ENCODE measurements around the gene HAUS2.
A peak's percentile ranks its signal among the peaks of the same experiment; 100 is the strongest.
"Not testable (repeated sequence)": the region's sequence is repeated elsewhere in the genome, so short reads cannot be mapped to it uniquely, and the experiment has no call there.

The HAUS2 gene

DNA sequence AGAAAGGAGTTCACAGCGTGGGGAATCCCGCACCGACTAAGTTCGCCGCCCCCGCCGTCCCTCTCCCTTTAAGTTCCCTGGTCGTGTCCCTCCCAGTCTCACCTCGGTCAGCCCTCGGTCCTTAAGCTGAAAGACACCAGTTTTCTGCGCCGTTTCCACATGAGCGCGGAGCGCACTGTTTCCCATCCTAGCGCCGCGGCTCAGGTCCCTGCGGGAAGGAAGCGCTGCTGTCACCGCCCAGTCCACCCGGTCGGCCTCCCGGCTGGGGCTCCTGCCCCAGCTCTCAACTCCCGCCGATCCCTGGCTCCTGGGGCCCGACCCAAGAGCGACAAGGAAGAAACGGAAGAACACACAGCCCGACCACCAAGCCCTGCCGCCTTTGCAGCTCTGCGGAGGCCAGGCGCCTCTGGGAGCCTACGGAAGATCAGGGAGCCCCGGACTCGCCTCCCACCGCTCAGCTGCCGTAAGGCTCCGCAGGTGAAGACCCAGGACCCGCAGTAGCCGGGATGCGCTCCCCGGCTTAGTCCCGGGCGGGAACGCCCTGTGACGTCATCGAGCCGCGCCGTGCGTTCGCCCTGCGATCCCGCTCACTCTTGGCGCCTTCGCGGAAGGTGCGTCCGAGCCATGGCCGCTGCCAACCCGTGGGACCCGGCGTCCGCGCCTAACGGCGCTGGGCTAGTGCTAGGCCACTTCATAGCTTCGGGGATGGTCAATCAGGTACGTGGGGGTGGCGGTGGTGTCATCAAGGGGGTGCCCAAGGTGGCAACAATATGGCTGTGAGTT lies at the start of gene HAUS2, which contains the start of gene LRRC57:
TSS of gene HAUS2 (plus strand) at position 590 of the 783 bp plus-strand sequence. CDS start at position 625, 35 bp downstream.
TSS of gene LRRC57 (minus strand) at position 545 of the 783 bp plus-strand sequence. CDS start at position 186, 359 bp downstream.
- peak; percentile 40 for DNase-seq

DNA sequence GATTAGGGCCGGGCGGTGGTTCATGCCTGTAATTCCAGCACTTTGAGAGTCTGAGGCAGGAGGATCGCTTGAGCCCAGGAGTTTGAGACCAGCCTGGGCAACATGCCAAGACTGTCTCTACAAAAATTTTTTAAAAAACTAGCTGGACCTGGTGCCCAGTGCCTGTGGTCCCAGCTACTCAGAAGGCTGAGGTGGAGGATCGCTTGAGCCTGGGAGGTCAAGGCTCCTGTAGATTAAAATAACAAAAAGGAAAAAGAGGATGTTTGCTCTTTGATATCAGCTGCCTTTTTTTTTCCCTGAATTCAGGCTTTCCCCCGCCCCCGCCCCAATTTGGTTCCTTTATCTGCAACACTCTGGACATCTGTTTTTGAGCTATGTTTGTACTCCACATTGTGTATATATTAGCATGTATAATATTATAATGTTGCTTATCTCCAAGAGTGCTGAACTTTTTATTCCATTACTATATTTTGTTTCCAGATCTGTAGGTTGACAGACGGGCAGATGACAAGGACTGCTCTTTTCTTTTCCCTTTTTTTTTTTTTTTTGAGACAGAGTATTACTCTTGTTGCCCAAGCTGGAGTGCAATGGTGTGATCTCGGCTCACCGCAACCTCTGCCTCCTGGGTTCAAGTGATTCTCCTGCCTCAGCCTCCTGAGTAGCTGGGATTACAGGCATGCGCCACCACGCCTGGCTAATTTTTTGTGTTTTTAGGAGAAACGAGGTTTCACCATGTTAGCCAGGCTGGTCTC lies 48.6 kb upstream of the HAUS2 start:
- no peak for DNase-seq

DNA sequence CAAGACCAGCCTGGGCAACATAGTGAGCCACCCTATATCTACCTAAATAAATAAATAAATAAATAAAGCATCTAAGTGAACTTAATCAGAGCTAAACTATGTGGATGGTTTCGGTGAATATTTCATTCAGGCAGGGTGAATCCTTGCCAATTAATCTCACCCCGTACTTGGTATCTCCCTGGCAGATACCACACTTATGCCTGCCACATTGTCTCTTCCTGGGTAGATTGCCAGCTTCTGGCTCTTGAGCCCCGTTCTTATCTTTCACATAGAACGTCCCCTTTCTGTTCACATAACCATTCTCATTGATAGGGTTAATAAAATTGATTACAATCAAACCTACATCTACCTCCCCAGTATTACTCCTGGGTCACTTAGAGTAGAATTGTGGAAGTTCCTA lies 46.2 kb upstream of the HAUS2 start:
- DNase-seq = no peak

DNA sequence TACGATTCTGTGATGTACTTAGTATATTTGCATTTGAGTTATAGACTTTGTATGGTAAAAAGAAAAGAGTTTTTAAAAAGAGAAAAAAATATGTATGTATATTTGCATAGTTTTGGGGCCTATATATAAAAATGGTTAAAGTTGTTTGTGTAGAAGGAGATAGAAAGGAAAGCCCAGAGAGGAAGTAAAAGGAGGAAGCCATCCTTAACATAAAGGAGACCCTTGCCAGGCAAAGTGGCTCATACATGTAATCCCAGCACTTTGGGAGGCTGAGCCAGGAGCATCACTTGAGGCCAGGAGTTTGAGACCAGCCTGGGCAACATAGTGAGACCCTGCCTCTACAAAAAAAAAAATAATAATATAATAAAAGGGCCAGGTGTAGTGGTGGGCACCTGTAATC lies 44.8 kb upstream of the HAUS2 start:
- DNase-seq = no peak

DNA sequence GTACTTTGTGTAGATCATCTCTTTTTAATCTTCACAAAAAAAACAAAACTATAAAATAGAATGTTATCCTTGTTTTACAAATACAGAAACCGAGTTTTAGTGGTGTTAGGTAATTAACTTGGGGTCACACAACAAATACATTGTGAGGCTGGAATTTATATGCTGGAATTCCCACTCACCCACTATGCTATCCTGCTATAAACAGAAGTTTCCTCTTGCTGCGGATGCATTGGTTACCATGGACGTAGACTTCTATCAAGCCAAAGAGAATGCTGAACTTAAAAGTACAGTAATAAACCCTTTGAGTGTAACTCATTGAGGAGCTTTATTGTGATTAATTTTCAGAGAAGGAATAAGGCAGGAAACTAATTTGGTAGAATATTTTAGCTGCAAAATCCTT lies 44.0 kb upstream of the HAUS2 start:
- DNase-seq = no peak

DNA sequence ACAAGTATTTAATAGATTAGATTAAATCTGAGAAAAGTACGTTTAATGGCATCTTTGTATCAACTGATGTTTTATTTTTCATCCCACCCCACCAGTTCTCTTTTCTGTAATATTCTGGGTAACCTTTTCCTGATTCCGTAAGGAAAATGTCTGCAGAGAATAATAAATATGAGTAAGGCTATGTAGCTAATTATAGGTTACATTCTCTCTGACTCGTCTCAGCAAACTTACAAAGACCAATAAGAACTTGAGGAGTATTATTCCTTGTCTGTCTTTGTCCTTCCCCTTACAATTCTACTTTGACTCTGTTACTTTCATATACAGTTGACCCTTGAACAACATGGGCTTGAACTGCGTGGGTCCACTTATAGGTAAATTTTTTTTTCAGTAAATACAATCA lies 41.1 kb upstream of the HAUS2 start:
- no peak for DNase-seq

DNA sequence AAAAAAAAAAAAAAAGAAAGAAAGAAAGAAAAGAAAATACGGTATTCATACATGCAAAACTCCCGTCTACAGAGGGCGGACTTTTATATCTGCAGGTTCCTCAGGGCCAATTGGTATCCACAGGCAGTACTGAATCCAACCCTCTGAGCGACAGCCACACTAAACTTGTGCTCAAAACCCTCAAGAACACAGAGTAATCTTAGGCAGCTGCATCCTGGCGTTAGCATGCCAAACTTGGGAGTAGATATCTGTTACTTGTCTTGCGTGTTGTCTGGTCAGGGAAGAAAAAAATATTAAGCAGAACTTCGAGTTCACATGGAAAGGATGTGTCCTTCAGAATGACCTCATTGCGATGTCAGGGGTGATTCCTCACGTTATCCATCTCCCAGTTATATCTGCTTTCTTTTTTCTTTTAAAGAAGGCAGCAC lies 40.4 kb upstream of the HAUS2 start:
- DNase-seq = no peak

DNA sequence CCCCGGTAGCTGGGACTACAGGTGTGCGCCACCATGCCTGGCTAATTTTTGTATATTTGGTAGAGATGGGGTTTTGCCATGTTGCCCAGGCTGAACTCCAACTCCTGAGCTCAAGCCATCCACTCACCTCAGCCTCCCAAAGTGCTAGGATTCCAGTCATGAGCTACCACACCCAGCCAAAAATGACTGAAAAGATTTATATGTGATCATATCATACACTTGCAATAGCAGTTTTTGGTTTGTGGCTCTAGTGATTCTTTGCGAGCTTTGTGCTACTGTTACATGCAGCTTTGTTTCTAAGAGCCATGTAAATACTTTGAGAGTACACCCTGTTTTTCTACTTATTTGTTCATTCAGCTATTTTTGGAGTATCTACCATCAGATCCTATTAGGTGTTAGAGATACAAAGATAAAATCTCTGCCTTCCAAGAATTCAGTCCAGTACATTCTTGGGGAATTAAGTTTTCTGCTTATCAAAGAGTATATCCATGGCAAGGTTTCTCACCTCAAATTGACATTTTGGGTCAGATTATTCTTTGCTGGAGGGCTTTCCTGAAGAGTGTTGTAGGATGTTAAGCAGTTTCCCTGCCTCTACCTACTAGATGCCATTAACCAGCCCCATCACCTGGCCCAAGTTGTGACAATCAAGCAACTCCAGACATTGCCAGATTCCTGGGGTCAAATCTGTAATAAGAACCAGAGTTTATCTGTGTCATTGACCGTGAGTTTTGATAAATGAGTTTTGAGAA lies 38.2 kb upstream of the HAUS2 start:
- DNase-seq = no peak

DNA sequence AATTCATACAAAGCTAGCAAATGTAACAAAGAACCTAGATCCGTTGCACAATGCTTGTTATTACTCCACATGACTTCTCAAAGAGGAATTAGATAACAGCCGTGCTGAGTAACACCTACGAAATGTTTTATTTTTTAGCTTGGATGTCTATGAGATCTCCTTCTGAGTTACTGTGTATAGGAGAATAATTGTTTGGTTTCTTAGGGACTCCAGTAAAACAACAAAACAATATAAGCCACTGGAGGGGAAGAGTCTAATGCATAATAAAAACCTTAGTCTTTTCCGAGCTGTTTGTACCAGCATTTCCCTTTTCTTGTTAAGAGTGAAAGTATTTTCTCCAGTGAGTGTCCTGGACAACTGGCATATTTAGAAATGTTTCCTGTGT lies 37.6 kb upstream of the HAUS2 start:
- no peak for DNase-seq

DNA sequence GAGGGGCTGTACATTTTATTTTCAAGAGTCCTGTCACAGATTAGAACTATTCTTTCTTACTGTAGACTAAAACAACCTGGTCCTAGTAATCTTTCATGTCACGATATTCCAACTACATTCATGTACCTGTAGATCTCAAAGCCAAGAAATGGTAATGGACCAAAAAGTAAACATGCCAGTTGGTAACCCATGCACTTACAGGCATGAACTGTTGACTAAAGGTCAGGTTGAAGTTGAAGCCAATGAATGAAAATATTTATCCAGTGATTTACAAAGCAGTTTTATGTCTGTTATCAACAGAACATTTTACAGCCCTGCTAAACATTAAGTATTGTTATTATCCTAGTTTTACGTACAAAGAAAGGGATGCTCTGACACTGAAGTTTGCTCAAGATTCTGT lies 25.3 kb upstream of the HAUS2 start:
- no peak for DNase-seq

DNA sequence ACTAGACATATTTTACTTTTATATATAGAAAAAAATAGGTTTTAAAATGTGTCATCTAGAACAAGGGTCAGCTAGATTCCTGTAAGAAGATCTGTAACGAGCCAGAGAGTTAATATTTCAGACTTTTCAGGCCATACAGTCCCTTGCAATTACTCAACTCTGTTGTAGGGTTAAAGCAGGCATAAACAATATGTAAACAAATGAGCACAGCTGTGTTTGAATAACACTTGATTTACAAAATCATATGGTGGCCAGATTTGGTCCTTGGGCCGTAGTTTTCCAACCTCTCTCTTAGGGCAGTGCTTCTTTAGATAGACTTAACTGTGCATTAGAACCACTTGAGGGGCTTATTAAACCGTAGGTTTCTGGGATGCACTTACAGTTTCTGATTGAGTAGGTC lies 19.7 kb upstream of the HAUS2 start:
- no peak for DNase-seq

DNA sequence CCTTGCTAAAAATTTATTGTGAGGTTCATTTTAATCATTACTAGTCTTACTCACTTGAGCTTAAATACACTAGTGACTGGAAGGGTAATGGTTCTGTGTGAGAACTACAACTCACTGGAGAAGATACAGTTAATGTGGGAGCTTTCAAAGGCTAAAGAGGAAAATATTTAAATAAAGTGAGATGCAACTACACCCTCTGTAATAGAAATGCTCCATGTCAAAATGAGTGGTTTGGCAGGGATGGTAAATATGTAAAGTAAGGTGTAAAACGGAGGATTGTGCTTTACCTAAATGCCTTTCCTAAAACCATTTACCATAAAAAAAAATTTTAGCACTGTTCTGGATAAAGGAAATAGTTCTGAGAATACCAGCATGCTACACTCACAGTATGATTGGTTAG lies 15.4 kb upstream of the HAUS2 start:
- no peak for DNase-seq

DNA sequence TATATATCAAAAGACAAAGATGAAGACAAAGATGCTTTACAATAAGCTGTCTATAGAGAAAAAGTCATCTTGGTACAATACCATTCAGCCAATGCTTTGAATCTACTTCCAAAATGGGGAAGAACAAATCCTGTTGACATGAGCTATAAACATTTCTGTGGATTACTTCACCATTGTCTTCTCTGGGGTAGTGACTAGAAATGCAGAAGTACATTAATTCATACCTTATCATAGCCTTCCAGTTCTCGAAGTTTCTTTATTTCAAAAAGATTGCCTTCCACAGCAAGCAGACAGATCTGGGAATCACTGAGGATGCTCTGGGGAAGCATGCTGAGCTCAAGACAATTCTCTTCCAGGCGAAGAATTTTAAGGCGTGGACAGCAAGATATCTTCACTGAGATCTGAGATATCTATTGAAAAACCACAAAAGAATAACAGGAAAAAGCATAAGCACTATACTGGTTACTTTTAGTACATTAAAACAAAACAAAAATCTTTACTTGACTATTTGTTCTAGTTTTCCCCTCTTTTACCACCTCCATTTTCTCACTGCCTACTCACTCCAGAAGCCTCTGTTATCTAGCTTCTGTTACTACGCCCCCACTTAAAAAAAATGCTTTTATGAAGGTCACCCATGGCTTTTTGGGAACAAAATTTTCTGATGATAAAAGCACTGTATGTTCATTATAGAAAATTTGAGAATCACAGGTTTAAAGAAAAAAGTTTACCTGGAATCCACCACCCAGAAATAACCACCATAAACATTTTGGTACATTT lies 3.6 kb upstream of the HAUS2 start:
- no peak for DNase-seq

DNA sequence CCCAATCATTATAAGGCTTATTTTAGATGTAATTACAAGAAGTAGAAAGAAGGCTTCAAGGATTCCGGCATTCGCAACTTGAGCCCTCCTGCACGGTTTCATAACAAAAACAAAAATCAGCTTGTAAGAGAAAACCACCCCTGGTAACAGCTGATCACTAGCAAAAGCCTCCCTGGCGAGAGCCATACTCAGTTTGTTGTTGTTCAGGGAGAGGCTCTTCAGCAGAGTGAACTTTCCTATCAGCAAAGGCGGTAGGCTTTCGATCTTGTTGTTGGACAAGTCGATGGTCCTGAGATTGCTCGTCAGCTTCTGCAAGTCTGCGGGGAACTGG lies 755 bp upstream of the HAUS2 start:
- no peak for DNase-seq

DNA sequence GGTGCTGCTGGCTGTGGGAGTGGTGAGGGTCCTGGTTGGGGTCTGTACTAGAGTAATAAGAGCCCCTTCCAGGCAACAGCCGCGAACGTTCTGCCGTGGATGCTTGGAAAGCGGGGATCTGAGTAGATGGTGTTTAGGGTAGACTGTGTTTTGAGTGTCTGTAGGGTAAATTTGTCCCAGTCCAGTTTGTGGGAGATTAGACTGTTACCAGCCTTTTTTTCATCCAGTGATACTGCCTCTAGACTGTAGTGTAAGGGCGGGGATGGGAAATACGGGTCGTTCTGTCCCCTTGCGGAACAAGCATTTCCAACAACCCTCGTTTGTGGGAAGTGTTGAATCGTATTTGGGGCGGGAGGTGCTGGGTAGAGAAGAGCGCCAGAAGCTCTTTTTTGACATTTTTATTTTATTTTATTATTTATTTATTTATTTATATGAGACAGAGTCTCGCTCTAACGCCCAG lies 424 bp downstream of the HAUS2 start:
- peak; percentile 0 for DNase-seq

DNA sequence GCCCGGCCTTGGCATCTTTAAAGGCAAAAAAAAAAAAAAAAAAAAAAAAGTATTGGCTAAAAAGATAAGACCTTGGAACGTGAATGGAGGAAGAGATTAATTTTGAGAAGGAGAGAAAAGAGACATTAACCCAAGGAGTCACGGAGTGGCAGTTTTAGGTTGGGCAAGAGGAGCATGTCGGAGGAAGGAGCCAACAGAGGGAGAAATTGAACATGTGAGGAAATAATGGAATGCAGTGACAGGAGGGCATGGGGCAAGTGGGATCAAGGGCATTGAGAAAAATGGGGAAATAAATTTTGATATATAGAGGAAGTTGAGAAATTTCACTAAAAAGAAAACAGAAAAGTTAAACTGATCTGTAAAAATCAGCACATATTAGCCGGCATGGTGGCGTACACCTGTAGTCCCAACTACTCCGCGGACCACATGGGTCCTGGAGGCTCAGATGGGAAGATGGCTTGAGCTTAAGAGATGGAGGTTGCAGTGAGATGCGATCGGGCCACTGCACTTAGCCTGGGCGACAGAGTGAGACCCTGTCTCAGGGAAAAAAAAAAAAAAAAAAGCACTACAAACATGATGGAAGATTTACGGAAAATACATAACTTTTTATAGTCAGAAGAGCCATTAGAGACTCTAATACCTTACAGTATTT lies 1.2 kb downstream of the HAUS2 start:
- DNase-seq = no peak

DNA sequence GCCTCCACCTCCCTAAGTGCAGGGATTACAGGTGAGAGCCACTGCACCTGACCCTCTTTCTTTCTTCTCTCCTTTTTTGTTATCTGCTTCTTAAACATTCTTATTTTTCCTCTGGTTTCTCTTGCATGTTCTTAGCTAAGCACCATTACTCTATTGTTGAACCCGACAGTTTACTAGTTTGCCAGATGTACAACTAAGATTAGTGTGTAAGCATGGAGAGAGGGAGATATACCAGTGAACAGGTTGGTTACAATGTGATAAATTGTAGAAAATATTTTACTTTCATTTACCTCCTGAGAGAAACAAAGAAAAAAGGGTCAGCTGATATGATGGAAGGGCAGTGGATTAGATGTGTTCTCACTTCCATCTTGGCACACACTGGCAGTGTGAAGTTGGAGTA lies 4.9 kb downstream of the HAUS2 start:
- DNase-seq = no peak

DNA sequence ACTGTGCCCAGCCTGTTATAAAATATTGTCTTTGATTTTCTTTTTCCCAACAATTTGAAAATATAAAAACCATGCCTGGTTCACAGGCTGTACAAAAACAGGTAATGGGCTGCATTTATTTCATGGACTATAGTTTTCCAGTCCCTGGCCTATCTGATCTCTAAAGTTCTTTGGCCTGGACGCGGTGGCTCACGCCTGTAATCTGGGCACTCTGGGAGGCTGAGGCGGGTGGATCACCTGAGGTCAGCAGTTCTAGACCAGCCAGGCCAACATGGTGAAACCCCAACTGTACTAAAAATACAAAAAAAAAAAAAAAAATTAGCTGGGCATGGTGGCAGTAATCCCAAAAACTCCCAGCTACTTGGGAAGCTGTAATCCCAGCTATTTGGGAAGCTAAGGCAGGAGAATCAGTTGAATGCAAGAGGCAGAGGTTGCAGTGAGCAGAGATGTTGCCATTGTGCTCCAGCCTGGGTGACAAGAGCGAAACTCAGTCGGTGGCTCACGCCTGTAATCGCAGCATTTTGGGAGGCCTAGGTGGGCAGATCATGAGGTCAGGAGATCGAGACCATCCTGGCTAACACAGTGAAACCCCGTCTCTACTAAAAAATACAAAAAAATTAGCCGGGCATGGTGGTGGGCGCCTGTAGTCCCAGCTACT lies 8.0 kb downstream of the HAUS2 start:
- DNase-seq = not testable (repeated sequence)

DNA sequence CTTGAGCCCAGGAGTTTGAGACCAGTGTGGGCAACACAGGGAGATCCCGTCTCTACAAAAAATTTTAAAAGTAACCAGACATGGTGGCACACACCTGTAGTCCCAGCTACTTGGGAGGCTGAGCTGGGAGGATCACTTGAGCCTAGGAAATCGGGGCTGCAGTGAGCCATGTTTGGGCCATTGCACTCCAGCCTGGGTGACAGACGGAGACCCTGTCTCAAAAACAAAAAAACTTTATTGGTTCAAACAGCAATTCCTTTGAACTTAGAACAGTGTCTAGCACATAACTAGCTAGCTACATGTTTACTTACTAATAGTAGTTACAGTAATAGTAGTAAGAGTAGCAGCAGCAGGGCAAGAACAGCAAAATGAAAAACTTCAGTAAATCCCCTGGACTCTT lies 10.1 kb downstream of the HAUS2 start:
- no peak for DNase-seq

DNA sequence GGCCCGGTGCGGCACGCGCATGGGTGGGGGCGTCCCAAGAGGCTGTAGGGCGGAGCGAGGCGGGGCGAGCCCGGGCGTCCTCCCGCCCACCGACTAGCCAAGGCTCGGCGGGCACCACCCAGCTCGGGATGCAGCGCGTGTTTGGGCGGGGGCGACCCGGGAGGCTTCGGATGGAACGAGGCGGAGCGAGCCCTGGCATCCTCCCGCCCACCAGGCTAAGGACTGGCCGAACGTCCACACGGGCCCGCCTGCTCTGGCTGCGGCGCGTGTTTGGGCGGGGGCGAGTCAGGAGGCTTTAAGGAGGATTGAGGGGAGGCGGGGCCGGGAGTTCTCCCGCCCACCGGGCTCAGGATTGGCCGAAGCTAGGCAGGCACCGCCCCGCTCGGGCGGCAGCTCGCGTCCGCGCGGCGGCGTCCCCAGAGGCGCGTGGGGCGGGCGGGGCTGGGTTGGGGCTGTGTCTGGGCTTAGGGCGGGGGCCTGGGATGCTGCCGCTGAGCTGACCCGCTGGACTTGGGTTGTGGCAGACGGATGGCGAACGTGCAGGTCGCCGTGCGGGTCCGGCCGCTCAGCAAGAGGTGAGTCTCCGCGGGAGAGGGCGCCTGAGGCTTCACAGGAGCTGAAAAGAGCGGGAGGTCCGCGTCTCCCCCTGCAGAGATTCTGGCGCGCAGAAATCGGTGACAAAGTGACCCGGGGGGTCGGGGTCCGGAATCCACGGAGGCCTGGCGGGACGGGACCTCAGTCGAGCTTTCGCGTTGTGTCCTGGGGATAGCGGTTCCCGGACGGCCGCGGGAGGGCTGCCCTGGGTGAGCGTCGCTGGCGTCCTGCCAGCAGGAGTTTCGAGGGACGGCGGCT lies 26.8 kb downstream of the HAUS2 start, which contains the start of gene STARD9:
TSS of gene STARD9 (plus strand) at position 419 of the 852 bp plus-strand sequence. CDS start at position 529, 110 bp downstream.
- DNase-seq = peak; percentile 90

Measured in DMS153 (cell line).